ENCODE measurements around the gene NFKB1.

NFKB1 gene

GRCh38 chr4:102530986-102531385 is 29.8 kb downstream of the NFKB1 start:
- no peak for DNase-seq (ENCODE audit: low read depth in 2 of 2)

GRCh38 chr4:102531462-102531861 is 30.3 kb downstream of the NFKB1 start:
- no peak for DNase-seq (ENCODE audit: low read depth in 2 of 2)

GRCh38 chr4:102533348-102533747 is 32.2 kb downstream of the NFKB1 start:
- DNase-seq (ENCODE audit: low read depth in 2 of 2): no peak

GRCh38 chr4:102533904-102534303 is 32.7 kb downstream of the NFKB1 start:
- DNase-seq (ENCODE audit: low read depth in 2 of 2): no peak

- no peak for DNase-seq (ENCODE audit: low read depth in 2 of 2)
Observed at GRCh38 chr4:102534845-102535244, 33.7 kb downstream of the NFKB1 start.

GRCh38 chr4:102535398-102536082 is 34.4 kb downstream of the NFKB1 start:
- no peak for DNase-seq (ENCODE audit: low read depth in 2 of 2)

GRCh38 chr4:102536768-102537167 is 35.6 kb downstream of the NFKB1 start:
- DNase-seq (ENCODE audit: low read depth in 2 of 2): no peak

- no peak for DNase-seq (ENCODE audit: low read depth in 2 of 2)
Observed at GRCh38 chr4:102537269-102537668, 36.1 kb downstream of the NFKB1 start.

GRCh38 chr4:102541697-102542096 is 40.5 kb downstream of the NFKB1 start:
- DNase-seq (ENCODE audit: low read depth in 2 of 2): no peak

GRCh38 chr4:102543030-102543928 is 42.1 kb downstream of the NFKB1 start:
- no peak for DNase-seq (ENCODE audit: low read depth in 2 of 2)

- no peak for DNase-seq (ENCODE audit: low read depth in 2 of 2)
Observed at GRCh38 chr4:102546635-102547034, 45.5 kb downstream of the NFKB1 start.

GRCh38 chr4:102547973-102548372 is 46.8 kb downstream of the NFKB1 start:
- DNase-seq (ENCODE audit: low read depth in 2 of 2): no peak

- DNase-seq (ENCODE audit: low read depth in 2 of 2): no peak
Observed at GRCh38 chr4:102551958-102552565, 50.9 kb downstream of the NFKB1 start.

- no peak for DNase-seq (ENCODE audit: low read depth in 2 of 2)
Observed at GRCh38 chr4:102552781-102553180, 51.6 kb downstream of the NFKB1 start.

- no peak for DNase-seq (ENCODE audit: low read depth in 2 of 2)
Observed at GRCh38 chr4:102553982-102554381, 52.8 kb downstream of the NFKB1 start.

- no peak for DNase-seq (ENCODE audit: low read depth in 2 of 2)
Observed at GRCh38 chr4:102554482-102554881, 53.3 kb downstream of the NFKB1 start.

- no peak for DNase-seq (ENCODE audit: low read depth in 2 of 2)
Observed at GRCh38 chr4:102554992-102555391, 53.8 kb downstream of the NFKB1 start.

- no peak for DNase-seq (ENCODE audit: low read depth in 2 of 2)
Observed at GRCh38 chr4:102557636-102558035, 56.5 kb downstream of the NFKB1 start.

- no peak for DNase-seq (ENCODE audit: low read depth in 2 of 2)
Observed at GRCh38 chr4:102560115-102560514, 59.0 kb downstream of the NFKB1 start.

GRCh38 chr4:102560571-102561341 is 59.6 kb downstream of the NFKB1 start:
- DNase-seq (ENCODE audit: low read depth in 2 of 2): no peak

- DNase-seq (ENCODE audit: low read depth in 2 of 2): no peak
Observed at GRCh38 chr4:102563000-102563399, 61.8 kb downstream of the NFKB1 start.

Data from stimulated activated CD8-positive, alpha-beta memory T cell treated with anti-CD3 and anti-CD28 coated beads, Interleukin-15, amount 100 ng/mL, for 4 hours (primary cell).